Measurements from ENCODE around the gene UGT1A4.
"Not testable (repeated sequence)": the region's sequence is repeated elsewhere in the genome, so short reads cannot be mapped to it uniquely, and the experiment has no call there.

Gene UGT1A4

GRCh38 chr2:233746475-233747282, 28.1 kb downstream of the UGT1A4 start:
- DNase-seq (ENCODE audit: low read depth in 1 of 2, low spot score in 1 of 2): no peak

- no peak for DNase-seq (ENCODE audit: low read depth in 1 of 2, low spot score in 1 of 2)
These were observed 28.7 kb downstream of the UGT1A4 start for GRCh38 chr2:233747283-233747544.

- not testable (repeated sequence) for DNase-seq (ENCODE audit: low read depth in 1 of 2, low spot score in 1 of 2)
These were observed 32.2 kb downstream of the UGT1A4 start for GRCh38 chr2:233750689-233751088.

GRCh38 chr2:233751212-233752009, 32.9 kb downstream of the UGT1A4 start:
- DNase-seq (ENCODE audit: low read depth in 1 of 2, low spot score in 1 of 2): not testable (repeated sequence)

- no peak for DNase-seq (ENCODE audit: low read depth in 1 of 2, low spot score in 1 of 2)
These were observed 36.5 kb downstream of the UGT1A4 start for GRCh38 chr2:233754872-233755611.

- DNase-seq (ENCODE audit: low read depth in 1 of 2, low spot score in 1 of 2): no peak
These were observed 38.0 kb downstream of the UGT1A4 start for GRCh38 chr2:233756429-233757081.

GRCh38 chr2:233758141-233758540, 39.6 kb downstream of the UGT1A4 start:
- no peak for DNase-seq (ENCODE audit: low read depth in 1 of 2, low spot score in 1 of 2)

GRCh38 chr2:233758849-233759248, 40.3 kb downstream of the UGT1A4 start:
- DNase-seq (ENCODE audit: low read depth in 1 of 2, low spot score in 1 of 2): no peak

- no peak for DNase-seq (ENCODE audit: low read depth in 1 of 2, low spot score in 1 of 2)
These were observed 41.5 kb downstream of the UGT1A4 start, which contains the start of gene UGT1A1 for GRCh38 chr2:233760043-233760442. UGT1A1 (plus strand) TSS chr2:233760270; CDS start chr2:233760288, 18 bp downstream.

- no peak for DNase-seq (ENCODE audit: low read depth in 1 of 2, low spot score in 1 of 2)
These were observed 42.7 kb downstream of the UGT1A4 start for GRCh38 chr2:233761040-233761769.

- DNase-seq (ENCODE audit: low read depth in 1 of 2, low spot score in 1 of 2): no peak
These were observed 45.7 kb downstream of the UGT1A4 start for GRCh38 chr2:233764264-233764663.

- no peak for DNase-seq (ENCODE audit: low read depth in 1 of 2, low spot score in 1 of 2)
These were observed 46.2 kb downstream of the UGT1A4 start for GRCh38 chr2:233764761-233765160.

- DNase-seq (ENCODE audit: low read depth in 1 of 2, low spot score in 1 of 2): no peak
These were observed 47.9 kb downstream of the UGT1A4 start for GRCh38 chr2:233766416-233766815.

- DNase-seq (ENCODE audit: low read depth in 1 of 2, low spot score in 1 of 2): no peak
These were observed 49.5 kb downstream of the UGT1A4 start for GRCh38 chr2:233768076-233768475.

GRCh38 chr2:233769260-233769659, 50.7 kb downstream of the UGT1A4 start:
- DNase-seq (ENCODE audit: low read depth in 1 of 2, low spot score in 1 of 2): no peak

GRCh38 chr2:233772153-233772552, 53.6 kb downstream of the UGT1A4 start:
- no peak for DNase-seq (ENCODE audit: low read depth in 1 of 2, low spot score in 1 of 2)

GRCh38 chr2:233772583-233772982, 54.0 kb downstream of the UGT1A4 start:
- DNase-seq (ENCODE audit: low read depth in 1 of 2, low spot score in 1 of 2): no peak

- no peak for DNase-seq (ENCODE audit: low read depth in 1 of 2, low spot score in 1 of 2)
These were observed 55.3 kb downstream of the UGT1A4 start for GRCh38 chr2:233773854-233774253.

GRCh38 chr2:233775414-233775813, 56.9 kb downstream of the UGT1A4 start:
- DNase-seq (ENCODE audit: low read depth in 1 of 2, low spot score in 1 of 2): no peak

GRCh38 chr2:233778030-233778429, 59.5 kb downstream of the UGT1A4 start, which contains the start of gene MROH2A:
MROH2A (plus strand) TSS chr2:233778330; CDS start chr2:233779359, 1,029 bp downstream.
- no peak for DNase-seq (ENCODE audit: low read depth in 1 of 2, low spot score in 1 of 2)

Data from stimulated activated CD4-positive, alpha-beta T cell treated with anti-CD3 and anti-CD28 coated beads, Interleukin-15, amount 100 ng/mL, for 1 hour (primary cell).